HK-2 (cell line): Measurements from ENCODE around the gene TP53TG3.
"Not testable (repeated sequence)": the region's sequence is repeated elsewhere in the genome, so short reads cannot be mapped to it uniquely, and the experiment has no call there.

Source experiments
- DNase-seq: peaks from one replicate; pipeline ENCODE4 v3.0.0-alpha.2; 2018; ENCODE audit not compliant: unreplicated experiment

TP53TG3 gene

GRCh38 chr16:32676065-32676464 is at the start of gene TP53TG3:
TSS of gene TP53TG3 (minus strand) at chr16:32676165. CDS start at chr16:32676097, 68 bp downstream.
- DNase-seq = not testable (repeated sequence)

- DNase-seq = not testable (repeated sequence)
Observed at GRCh38 chr16:32650876-32651275, 25.1 kb downstream of the TP53TG3 start.

DNA sequence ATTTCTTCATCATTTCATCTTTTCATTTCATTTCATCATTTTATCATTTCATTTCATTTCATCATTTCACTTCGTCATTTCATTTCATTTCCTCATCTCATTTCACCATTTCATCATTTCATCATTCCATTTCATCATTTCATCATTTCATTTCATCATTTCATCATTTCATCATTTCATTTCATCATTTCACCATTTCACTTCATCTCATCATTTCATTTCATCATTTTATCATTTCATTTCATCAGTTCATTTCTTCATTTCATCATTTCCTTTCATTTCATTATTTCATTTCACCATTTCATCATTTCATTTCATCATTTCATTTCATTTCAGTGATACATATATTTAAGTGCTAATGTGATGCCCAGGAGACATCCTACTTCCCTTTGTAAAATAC is 28.4 kb downstream of the TP53TG3 start:
- DNase-seq = not testable (repeated sequence)

DNA sequence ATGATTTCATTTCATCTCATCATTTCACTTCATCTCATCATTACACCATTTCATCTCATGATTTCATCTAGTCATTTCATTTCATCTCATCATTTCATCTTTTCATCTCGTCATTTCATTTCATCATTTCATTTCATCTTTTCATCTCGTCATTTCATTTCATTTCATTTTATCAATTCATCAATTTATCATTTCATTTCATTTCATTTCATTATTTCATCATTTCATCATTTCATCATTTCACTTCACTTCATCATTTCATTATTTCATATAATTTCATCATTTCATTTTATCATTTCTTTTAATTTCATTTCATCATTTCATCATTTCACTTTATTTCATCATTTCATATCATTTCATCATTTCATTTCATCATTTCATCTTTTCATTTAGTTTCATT is 29.2 kb downstream of the TP53TG3 start:
- not testable (repeated sequence) for DNase-seq

DNA sequence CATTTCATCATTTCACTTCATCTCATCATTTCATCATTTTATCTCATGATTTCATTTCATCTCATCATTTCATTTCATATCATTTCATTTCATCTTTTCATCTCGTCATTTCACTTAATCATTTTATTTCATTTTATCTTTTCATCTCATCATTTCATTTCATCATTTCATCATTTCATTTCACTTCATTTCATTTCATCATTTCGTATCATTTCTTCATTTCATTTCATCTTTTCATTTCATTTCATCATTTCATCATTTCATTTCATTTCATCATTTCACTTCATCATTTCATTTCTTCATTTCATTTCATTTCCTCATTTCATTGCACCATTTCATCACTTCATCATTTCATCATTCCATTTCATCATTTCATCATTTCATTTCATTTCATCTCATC is 29.8 kb downstream of the TP53TG3 start:
- DNase-seq = not testable (repeated sequence)

DNA sequence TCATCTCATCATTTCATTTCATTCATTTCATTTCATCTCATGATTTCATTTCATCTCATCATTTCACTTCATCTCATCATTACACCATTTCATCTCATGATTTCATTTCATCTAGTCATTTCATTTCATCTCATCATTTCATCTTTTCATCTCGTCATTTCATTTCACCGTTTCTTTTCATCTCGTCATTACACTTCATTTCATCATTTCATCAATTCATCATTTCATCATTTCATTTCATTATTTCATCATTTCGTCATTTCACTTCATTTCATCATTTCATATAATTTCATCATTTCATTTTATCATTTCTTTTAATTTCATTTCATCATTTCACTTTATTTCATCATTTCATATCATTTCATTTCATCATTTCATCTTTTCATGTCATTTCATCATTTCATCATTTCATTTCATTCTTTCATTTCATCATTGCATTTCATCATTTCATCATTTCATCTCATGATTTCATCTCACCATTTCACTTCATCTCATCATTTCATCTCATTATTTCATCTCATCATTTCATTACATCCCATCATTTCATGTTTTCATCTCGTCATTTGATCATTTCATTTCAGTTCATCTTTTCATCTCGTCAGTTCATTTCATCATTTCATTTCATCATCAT is 30.6 kb downstream of the TP53TG3 start:
- DNase-seq = not testable (repeated sequence)

GRCh38 chr16:32644715-32645114 is 31.2 kb downstream of the TP53TG3 start:
- not testable (repeated sequence) for DNase-seq

DNA sequence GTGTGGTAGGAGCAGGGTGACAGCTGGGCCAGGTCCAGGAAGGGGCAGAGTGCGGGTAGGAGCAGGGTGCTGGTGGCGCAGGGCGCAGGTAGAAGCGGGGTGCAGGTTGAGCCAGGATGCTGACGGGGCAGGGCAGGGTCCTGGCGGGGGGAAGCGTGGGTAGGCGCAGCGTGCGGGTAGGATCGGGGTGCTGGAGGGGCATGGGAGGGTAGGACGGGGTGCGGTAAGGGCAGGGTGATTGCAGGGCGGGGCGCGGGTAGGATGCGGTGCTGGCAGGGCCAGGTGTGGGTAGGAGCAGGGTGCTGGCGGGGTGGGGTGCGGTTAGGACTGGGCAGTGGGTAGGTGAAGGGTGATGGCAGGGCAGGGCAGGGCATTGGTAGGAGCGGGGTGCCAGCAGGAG is 38.4 kb downstream of the TP53TG3 start:
- not testable (repeated sequence) for DNase-seq

DNA sequence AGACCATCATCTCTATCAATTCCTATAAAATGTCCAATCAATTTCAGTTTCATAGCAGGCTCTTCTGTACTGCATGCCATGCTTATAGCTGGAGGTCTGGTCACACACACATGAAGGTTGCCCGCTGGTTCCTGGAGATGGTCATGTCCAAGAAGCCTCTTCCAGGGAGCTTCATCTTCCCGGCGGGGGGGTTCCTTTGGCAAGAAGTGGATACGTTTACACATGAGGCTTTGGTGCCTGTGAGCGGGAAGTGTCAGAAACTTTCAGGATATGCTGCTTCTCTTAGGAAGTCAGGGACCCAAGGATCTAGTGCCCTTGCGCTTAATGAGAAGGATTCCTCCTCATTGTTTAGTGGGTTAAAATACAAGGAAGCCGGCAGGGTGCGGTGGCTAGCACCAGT is 43.9 kb downstream of the TP53TG3 start:
- DNase-seq = not testable (repeated sequence)
